GM18870 (cell line): ENCODE data around the gene FAM184A.
"Not testable (repeated sequence)": the region's sequence is repeated elsewhere in the genome, so short reads cannot be mapped to it uniquely, and the experiment has no call there.

Source experiments
- ATAC-seq: cut with Tn5 transposase; IDR thresholded peaks from one replicate; pipeline ENCODE4 v1.9.1; 2021; ENCODE audit warnings: moderate library complexity; ENCODE audit not compliant: unreplicated experiment

Gene FAM184A

DNA sequence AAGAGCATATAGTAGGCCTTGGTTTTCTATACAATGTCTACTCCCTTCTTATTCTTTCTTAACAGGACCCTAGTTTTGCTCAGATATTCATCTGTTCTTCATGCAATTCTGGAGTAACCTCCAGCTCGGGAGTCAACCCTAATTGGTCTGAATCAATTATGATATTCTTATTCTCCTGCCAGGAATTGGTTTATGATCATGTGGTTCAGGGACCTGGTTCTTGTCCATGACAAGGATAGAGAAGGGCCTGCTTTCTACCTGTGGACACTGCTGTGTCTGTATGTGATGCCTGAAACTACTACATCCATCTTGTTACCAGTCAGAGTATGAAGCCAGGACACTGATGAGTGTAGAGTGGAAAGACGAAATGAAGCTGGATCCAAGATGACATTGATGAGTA lies 24.4 kb upstream of the FAM184A start:
- ATAC-seq, result no peak

DNA sequence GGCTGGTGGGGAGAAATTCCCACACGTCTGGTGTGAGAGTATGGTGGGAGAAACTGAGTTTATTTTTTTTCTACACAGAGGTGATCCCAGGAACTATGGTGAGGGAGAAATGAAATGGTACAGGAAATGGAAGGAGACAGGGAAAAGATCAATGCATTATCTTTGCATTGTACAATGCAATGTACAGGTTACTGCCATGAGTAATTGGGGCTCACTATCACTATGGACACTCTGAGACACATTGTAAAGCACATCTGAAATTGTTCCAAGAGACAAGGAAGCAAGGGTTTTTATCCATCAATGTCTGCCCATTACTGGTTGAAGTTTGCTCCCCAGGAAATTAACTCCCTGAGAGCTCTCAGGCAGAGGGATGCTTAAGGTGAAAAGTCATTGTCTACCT lies 21.7 kb upstream of the FAM184A start:
- ATAC-seq, result no peak

DNA sequence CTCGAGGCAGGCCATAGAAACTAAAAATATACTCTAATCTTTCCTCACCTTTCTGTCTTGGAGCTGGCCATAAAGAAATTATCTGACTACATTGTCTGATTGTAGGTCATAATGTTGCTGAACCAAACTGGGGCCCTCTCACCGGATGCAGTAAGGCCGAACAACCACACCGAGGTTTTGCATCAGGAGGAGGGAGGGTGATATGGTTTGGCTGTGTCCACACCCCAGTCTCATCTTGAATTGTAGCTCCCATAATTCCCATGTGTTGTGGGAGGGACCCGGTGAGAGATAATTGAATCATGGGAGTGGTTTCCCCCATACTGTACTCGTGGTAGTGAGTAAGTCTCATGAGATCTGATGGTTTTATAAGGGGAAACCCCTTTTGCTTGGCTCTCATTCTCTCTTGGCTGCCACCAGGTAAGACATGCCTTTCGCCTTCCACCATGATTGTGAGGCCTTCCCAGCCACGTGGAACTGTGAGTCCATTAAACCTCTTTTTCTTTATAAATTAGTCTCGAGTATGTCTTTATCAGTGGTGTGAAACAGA lies 19.4 kb upstream of the FAM184A start:
- ATAC-seq, result not testable (repeated sequence)

DNA sequence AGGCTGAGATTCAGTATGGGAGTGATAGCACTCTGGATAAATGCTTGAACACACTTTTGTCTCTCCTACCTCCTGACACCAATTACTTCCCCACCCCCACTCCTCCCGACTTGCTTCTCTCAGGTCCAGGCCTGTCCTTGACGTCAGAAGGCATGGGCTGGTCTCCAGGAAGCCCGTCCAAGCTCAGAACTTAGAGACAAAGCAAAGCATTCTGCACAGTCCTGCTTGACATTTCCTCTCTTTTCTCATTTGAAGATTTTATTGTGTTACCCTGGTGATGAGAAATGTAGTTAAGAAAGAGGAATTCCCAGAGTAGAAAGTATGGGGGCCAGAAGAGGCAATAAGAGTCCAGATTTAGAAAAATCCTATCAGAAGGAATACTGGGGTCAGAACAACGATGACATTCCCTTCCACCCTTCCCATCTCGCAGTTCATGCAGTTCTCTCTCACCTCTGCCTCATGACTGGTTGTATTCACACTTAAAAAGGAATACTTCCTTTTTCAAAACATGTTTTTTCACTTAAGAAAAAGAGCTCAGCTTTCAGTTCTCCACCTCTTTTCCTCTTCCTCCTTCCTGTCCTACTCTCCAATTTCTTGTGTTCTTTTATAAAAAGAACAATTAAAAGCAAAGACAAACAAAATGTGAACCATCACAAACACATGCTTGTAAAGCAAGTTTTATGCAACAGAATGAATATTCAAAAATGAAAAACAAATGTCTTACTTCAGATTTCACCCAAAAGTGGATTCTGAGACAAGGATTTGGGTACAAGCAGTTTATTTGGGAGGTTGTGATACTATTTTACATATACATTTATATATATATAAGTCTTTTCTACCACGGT lies 18.5 kb upstream of the FAM184A start:
- ATAC-seq, result no peak

DNA sequence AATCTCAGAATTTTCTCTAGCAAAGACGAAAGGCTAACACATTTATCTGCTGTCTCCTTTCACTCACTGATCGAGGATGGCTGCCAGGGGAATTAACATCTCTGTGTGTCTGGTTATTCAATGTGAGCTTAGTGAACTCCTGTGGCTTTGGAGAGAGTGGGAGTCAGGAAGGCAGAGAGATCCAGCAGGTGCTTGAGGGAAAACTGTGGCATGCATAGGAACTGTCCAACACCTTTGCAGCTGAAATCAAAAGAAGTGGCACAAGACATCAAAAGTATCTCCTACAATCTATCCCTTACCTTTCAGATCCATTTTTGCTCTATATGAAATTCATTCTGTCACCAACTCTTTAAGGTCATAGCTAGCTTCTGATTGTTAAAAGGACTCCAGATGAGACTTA lies 11.8 kb upstream of the FAM184A start:
- no peak for ATAC-seq

DNA sequence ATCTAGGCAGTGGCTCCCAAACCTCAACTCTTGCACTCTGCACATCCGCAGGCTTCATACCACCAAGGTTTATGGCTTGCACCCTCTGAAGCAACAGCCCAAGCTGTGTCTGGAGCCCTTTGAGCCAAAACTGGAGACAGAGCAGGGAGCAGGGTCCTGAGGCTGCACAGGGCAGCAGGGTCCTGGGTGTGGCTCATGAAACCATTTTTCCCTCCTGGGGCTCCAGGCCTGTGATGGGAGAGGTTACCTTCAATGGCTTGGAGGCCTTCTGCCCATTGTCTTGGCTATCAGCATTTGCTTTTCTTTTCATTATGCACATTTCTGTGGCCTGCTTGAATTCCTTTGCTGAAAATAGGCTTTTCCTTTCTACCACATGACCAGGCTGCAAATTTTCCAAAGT lies 6.3 kb upstream of the FAM184A start:
- ATAC-seq, result no peak

DNA sequence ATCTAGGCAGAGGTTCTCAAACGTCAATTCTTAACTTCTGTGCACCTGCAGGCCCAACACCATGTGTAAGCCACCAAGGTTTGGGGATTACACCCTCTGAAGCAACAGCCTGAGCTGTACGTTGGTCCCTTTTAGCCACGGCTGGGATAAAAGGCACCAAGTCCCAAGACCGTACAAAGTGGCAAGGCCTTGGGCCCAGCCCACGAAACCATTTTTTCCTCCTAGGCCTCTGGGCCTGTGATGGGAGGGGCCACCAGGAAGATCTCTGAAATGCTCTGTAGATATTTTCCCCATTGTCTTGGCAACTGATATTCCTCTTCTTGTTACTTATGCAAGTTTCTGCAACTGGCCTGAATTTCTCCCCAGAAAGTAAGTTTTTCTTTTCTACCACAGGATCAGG lies 4.5 kb upstream of the FAM184A start:
- no peak for ATAC-seq

DNA sequence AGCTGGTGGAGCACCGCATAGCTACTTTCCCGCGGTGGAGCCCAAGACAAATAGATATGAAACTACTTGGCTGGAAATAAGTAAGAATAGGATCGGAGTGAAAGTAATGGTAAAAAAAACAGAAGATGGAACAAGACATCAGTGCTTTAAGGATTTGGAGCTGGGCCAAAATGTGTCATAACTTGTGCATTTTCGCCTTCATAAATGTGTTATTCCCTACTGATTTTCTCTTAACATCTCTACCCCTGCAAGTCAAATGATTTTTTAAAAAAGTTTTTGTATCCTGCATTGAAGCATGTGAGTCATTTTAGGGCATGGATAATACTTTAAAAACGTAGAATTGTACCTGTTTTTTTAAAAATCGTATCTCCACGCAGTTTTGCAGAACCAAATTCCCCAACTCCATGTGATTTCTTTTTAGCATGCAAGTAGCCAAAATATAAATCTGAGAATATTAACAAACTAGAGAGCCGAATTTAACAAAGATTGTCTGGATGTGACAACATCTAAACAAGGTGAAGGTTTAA lies 882 bp upstream of the FAM184A start:
- no peak for ATAC-seq

DNA sequence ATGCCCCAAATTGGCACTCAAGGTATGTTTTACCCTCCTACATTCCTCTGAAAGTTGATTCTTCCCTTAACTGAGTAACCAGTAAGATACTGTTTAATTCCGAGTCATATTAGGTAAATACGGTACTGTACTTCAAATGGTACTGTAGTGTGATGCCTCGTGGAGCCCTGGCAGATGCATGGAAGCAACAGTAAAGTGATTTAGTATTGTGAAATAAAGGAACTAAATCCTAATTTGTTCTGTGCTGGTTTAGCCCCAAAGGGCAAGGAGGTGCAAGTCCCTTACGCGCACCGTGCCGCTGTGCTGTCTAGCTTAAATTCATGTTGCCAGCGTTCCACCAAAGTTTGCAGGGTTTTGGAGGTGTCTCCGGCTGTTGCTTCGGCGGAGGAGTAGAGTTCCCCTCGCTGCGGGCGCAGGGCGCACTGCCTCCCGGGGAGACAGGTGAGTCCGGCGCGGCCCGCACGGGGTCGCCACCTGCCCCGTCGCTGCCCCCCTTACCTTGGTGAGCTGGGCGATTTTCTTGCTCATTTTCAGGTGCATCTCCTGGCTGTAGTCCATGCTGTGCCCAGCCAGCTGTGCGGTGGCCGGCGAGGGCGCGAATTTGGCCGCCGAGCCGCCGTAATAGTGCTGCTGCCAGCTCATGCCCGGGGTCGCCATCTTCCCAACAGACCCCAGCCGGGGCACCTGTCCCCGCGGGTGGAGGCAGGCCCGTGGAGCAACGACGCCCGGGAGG lies 655 bp downstream of the FAM184A start:
- no peak for ATAC-seq

DNA sequence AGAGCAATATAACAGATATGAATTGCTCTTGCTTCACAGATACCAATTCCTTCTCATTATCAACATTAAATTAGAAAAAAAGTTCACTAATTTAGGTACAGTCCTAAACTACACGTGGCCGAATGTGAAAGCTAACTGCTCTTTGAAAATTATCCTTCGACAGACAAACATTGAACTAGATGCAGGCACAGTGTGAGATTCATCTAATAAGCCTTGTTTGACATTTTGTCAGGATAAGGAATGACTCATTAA lies 1.1 kb downstream of the FAM184A start:
- ATAC-seq, result no peak

DNA sequence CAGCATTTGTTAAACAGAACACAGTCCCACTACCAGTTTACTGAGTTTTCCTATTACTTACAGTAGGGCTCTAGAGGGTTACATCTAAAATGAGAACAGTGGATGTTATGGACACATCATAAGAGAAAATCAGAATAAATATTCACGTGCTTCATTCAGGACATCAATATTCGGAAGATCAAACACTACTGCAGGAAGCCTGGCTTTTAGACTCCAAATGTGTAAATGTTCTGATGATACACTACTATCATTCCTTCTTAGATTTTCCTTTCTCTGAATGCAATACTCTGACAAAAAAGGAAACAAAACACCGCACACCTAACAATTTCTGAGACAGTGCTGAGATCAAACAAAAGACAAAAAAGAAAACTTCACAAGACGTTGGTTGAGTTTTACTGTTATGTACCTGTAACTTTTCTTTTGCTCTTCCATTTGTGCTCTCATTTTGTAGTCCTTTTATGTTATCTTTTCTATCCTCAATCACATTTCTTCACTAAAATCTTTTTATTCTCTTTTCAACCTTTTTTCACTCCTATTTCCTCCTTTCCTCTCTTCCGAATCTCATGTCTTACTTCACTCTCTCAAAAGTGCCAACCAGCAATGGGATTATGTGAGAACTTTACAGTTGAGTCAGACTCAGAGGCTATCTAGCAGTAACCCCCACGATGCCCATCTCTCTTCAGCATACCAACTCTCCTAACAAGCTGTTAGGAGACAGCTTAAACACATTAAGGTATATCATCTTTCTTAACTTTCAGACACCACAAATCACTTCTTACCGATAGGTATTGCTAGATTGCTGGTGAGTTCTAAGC lies 1.7 kb downstream of the FAM184A start:
- no peak for ATAC-seq

DNA sequence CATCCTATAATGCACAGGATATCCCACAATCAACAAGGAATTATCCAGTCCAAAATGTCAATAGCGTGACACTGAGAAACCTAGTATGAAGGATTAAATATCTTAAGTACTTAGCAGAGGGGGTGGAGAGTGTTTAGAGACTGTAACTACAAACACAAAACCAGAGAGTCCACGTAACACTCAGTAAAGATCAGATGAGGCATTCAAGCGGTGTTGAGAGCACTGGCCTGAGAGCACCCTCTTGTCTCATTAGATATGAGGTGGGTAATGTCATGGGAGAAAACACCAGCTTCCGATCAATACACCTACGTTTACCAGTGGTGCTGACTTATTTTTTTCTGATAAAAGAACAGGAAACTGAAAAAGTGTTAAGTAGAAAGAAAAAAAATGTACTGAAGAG lies 2.3 kb downstream of the FAM184A start:
- ATAC-seq, result no peak

DNA sequence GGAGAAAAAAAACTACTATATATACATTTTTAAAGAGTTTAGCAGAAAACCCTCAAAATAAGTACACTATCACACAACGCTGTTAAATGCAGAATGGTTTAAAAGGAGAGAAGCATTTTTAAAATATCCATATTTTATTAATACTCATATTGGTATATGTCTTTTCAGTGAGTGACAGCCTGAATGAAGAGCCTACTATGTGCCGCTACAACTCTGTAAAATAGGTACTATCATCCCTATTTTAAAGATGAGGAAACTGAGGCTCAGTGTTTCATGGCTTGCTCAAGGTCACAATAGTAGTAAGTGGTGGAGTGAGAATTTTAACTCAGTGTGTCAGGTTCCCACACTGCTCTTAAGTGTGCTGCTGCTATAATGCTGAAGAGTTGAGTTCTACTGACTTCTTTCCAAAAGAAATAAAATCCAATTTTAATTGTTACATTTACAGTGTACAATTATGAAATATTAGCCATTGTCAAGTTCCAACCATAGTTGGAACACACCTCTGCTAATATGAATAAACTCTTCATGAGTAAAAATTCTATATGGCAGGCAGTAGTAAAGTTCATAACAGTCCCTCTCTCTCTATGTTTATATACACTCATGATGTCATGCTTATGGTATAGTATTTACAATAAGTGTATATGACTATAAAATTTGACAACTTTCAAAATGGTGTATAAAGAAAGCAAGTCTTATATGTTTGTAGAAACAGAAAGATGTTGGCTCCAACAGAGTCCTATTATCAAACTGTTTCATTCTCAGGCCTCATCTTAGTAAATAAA lies 3.1 kb downstream of the FAM184A start:
- no peak for ATAC-seq

DNA sequence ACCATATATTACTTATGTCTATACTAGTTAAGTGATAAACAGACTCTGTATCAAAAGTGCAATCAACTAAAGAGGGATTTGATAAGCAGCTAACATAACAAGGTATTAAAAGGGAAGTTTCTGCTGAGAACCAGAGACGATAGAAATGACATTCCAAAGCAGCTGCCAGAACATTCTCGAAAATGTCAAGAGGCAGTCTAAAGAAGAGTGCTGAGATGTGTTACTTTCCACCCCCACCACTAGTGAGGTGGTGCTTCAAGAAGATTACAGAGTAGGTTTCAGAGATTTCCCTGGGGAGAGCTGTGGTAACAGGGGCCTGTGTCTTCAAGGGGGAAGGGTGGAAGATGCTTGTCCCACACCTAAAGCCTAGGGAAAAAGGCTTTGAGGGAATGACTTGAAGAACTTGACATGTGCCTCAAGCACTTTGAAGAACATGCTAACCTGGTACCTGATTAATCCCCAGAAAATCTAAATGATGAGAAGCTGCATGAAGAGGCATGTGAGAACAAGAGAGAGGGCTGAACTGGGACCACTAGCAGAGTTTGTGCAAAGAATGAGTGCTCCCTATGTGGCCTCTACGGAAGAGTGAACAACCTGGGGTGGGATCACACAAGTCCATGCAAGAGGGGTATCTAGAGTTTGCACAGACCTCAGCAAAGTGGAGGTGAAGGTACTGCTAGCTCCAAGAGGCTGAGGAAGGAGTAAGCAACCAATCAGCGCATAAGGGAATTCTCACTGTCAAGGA lies 5.0 kb downstream of the FAM184A start:
- ATAC-seq, result no peak

DNA sequence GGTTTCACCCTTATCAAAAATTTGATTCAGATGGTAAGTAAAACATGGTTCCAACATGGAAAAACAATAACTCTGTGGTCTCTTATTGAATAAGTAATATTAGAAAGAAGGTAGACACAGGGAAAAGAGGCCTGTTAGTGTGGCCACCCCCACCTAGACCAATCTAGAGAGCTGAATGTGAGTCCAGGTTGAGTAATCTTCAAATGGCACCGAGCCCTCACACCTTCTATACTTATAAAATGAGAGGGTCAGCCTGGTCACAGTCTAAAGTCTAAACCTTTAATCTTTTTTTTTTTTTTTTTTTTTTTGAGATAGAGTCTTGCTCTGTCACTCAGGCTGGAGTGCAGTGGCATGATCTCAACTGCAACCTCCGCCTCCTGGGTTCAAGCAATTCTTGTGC lies 6.9 kb downstream of the FAM184A start:
- ATAC-seq, result no peak

DNA sequence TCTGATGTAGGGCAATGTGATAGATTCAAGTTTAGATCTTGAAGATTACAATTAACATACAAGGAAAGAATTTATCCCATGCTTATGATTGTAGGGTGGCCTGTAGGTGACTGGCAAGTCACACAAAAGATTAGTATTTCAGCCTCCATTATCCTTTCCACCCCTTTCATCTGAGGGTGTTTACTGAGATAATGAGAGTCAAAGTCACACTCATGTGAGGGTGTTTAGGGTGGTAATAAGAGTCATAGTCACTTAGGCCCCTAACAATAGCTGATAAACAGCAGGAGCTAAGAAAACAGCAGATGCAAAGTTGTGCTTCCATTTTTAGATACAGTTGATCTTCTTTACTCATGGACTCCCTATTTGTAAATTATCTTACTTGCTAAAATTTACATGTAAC lies 11.4 kb downstream of the FAM184A start:
- ATAC-seq, result no peak

DNA sequence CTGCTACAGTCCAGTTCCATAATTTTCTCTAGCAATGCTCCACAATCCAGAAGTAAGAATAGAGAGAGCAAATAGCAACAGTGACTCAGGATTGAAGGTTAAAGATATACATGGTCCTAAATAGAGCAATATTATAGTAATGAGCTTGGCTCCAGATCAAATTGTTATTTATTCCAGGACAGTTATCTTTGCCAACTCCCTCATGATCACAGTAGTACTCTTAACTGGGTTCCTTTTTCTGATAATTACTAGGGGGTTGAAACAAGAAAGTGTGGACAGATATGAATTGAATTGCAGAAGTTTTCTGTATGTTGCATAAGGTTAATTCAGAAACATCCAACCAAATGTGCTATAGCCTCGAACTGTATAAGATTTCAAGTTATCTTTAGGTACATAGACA lies 11.9 kb downstream of the FAM184A start:
- no peak for ATAC-seq

DNA sequence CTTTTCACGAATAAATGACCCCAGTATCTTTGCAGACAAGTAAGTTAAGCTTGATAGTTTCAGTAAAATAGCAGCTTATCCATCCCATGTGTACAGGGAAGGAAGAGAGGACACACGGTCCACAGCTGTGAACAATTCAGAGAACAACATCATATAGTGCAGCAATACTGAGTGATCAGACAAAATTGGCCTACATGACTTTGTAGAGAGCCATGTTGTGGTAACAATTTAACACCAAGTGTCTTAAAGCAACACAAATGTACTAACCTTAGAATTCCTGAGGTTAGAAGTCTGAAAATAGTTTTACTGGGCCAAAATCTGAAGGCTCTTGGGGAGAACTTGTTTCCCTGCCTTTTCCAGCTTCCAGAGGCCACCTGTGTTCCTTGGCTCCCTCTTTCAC lies 12.5 kb downstream of the FAM184A start:
- no peak for ATAC-seq

DNA sequence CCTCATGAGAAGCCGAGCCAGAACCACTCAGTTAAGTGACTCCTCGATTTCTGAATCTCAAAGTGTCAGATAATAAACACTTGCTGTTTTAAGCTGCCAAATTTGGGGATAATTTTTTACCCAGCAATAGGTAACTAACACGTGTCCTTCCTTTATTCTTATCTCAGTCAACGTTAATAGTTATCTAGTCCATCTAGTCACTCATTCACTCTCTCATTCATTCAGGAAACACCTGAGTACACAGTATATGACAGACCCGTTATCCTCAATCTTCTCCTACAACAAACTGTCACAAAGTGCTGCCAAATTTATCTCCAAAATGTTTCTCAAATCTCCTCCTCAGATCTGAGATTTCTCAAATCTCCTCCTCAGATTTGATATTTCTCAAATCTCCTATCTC lies 13.1 kb downstream of the FAM184A start:
- ATAC-seq, result no peak

DNA sequence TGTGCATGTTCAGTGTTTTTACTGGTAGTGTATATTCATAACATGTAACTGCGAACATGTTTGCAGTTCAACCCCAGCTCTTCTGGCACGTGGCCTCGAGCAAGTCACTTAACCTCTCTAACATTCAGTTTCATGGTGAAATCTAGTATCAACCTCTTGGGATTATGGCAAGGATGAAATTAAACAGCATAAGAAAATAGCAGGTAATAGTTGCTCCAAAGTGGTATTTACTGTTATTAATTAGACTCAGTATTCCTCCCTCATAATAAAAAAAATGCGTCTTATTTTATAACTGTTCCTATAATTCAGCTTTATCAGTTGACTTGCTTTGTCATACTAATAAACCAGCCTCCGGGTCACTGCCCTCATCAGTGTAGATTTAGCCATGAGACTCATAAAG lies 15.0 kb downstream of the FAM184A start:
- ATAC-seq, result no peak
